Trophoblast cell (in vitro differentiated cells and primary cell): ENCODE measurements around the gene TTLL11.

ENCODE experiments used
- DNase-seq, 2 donors: peaks; one replicate each; pipeline ENCODE4 v3.0.0-alpha.2; 2016
- H2AFZ ChIP-seq: 2 replicates; pipeline ENCODE4 v1.6.1; 2013; ENCODE audit warnings: low read length, moderate library complexity, mild to moderate bottlenecking; ENCODE audit not compliant: insufficient read depth, poor library complexity
- H2AK5ac ChIP-seq: 2 replicates; pipeline ENCODE4 v1.6.1; 2013; ENCODE audit warnings: mild to moderate bottlenecking, low read length
- H2BK120ac ChIP-seq: 2 replicates; pipeline ENCODE4 v1.6.1; 2013; ENCODE audit warnings: low read length, mild to moderate bottlenecking, moderate library complexity; ENCODE audit not compliant: insufficient read depth, poor library complexity
- H2BK12ac ChIP-seq: 2 replicates; pipeline ENCODE4 v1.6.1; 2013; ENCODE audit warnings: mild to moderate bottlenecking, low read length, moderate library complexity
- H2BK5ac ChIP-seq: 2 replicates; pipeline ENCODE4 v1.6.1; 2013; ENCODE audit warnings: low read length, low read depth, moderate library complexity, mild to moderate bottlenecking; ENCODE audit not compliant: poor library complexity
- H3K14ac ChIP-seq: 2 replicates; pipeline ENCODE4 v1.6.1; 2013; ENCODE audit warnings: mild to moderate bottlenecking, low read length
- H3K18ac ChIP-seq: 2 replicates; pipeline ENCODE4 v1.6.1; 2013; ENCODE audit warnings: mild to moderate bottlenecking, low read length
- H3K23ac ChIP-seq: 2 replicates; pipeline ENCODE4 v1.6.1; 2013; ENCODE audit warnings: low read length
- H3K27ac ChIP-seq: 2 replicates; pipeline ENCODE4 v1.5.1; 2013; ENCODE audit warnings: low read depth, mild to moderate bottlenecking, inconsistent platforms, low read length, moderate library complexity
- H3K27me3 ChIP-seq: 2 replicates; pipeline ENCODE4 v1.6.1; 2013; ENCODE audit warnings: inconsistent platforms, mild to moderate bottlenecking, low read length, moderate library complexity; ENCODE audit not compliant: insufficient read depth
- H3K36me3 ChIP-seq, 2 experiments: 1 replicate in 1 of 2; 2 replicates in 1 of 2; pipeline ENCODE4 v1.6.1; 2013; ENCODE audit warnings: low read length in 2 of 2, mild to moderate bottlenecking in 2 of 2, moderate library complexity in 1 of 2; ENCODE audit not compliant: insufficient read depth in 2 of 2, control insufficient read depth in 1 of 2
- H3K4ac ChIP-seq: 2 replicates; pipeline ENCODE4 v1.6.1; 2013; ENCODE audit warnings: low read depth, mild to moderate bottlenecking, low read length, moderate library complexity
- H3K4me1 ChIP-seq, 2 experiments: 1 replicate in 1 of 2; 2 replicates in 1 of 2; pipeline ENCODE4 v1.6.1; 2013; ENCODE audit warnings: low read length in 2 of 2, mild to moderate bottlenecking in 2 of 2, moderate library complexity in 1 of 2; ENCODE audit not compliant: insufficient read depth in 2 of 2, control insufficient read depth in 1 of 2
- H3K4me2 ChIP-seq: 2 replicates; pipeline ENCODE4 v1.6.1; 2013; ENCODE audit warnings: inconsistent platforms, mild to moderate bottlenecking, low read length, moderate library complexity
- H3K4me3 ChIP-seq: 2 replicates; pipeline ENCODE4 v1.5.1; 2013; ENCODE audit warnings: mild to moderate bottlenecking, low read depth, low read length, inconsistent platforms
- H3K79me1 ChIP-seq: one replicate; pipeline ENCODE4 v1.6.1; 2013; ENCODE audit warnings: low read length
- H3K79me2 ChIP-seq: 2 replicates; pipeline ENCODE4 v1.6.1; 2013; ENCODE audit warnings: low read length, mild to moderate bottlenecking; ENCODE audit not compliant: control insufficient read depth, insufficient read depth, poor library complexity
- H3K9ac ChIP-seq: 2 replicates; pipeline ENCODE4 v1.6.1; 2013; ENCODE audit warnings: mild to moderate bottlenecking, low read length
- H3K9me3 ChIP-seq: 2 replicates; pipeline ENCODE4 v1.6.1; 2013; ENCODE audit warnings: low read depth, mild to moderate bottlenecking, control low read depth, inconsistent platforms, low read length; ENCODE audit not compliant: insufficient read depth
- H4K12ac ChIP-seq: 2 replicates; pipeline ENCODE4 v1.6.1; 2013; ENCODE audit warnings: low read depth, mild to moderate bottlenecking, low read length, moderate library complexity
- H4K8ac ChIP-seq: 2 replicates; pipeline ENCODE4 v1.6.1; 2013; ENCODE audit warnings: low read depth, mild to moderate bottlenecking, low read length, moderate library complexity
- H4K91ac ChIP-seq: one replicate; pipeline ENCODE4 v1.6.1; 2013; ENCODE audit warnings: low read depth, mild to moderate bottlenecking, low read length, moderate library complexity
- WGBS: extraction: QIAGEN DNeasy Blood & Tissue Kit; methylation state at CpG from one replicate; pipeline ENCODE4 v1.1.7; 2013; ENCODE audit warnings: missing lambda C conversion rate; ENCODE audit not compliant: insufficient read length, insufficient coverage; ENCODE audit errors: extremely low coverage; 5-methylcytosine and 5-hydroxymethylcytosine counted together

TTLL11 gene

GRCh38 chr9:121844098-121844497 lies 249.0 kb downstream of the TTLL11 start:
- no CpG with 5 or more reads among the region's 2 CpGs for WGBS

GRCh38 chr9:121842612-121842978 lies 250.5 kb downstream of the TTLL11 start:
- Histone ChIP-seq H3K14ac (no peak overlapping the region), H3K27ac (no peak overlapping the region), H4K91ac (no peak overlapping the region), H3K36me3 (no peaks in the 10 kb centered on the region), H4K12ac (no peak overlapping the region), H2AFZ (no peak overlapping the region), H2BK5ac (no peak overlapping the region), H3K79me2 (no peaks in the 10 kb centered on the region), H2AK5ac (no peak overlapping the region), H3K18ac (no peak overlapping the region), H2BK12ac (no peak overlapping the region), H3K27me3 (no peaks in the 10 kb centered on the region), H3K23ac (no peak overlapping the region), H2BK120ac (no peak overlapping the region), H4K8ac (no peak overlapping the region), H3K79me1 (no peaks in the 10 kb centered on the region), H3K4me3 (no peak overlapping the region), H3K4ac (no peak overlapping the region), H3K9ac (no peak overlapping the region), H3K4me1 (no peaks in the 10 kb centered on the region), H3K9me3 (no peaks in the 10 kb centered on the region), H3K4me2 (no peak overlapping the region)
- WGBS, result no CpG with 5 or more reads among the region's 2 CpGs
- peak; percentile 37 to 82 for DNase-seq

More at GRCh38 chr9:121844098-121844497, 249.0 kb downstream of the TTLL11 start:
- Histone ChIP-seq H4K12ac (no peak overlapping the region), H4K8ac (no peak overlapping the region), H3K4me3 (no peak overlapping the region), H2AK5ac (no peak overlapping the region), H3K4me1 (no peaks in the 10 kb centered on the region), H2BK5ac (no peak overlapping the region), H2BK12ac (no peak overlapping the region), H3K4me2 (no peak overlapping the region), H3K18ac (no peak overlapping the region), H2BK120ac (no peak overlapping the region), H3K79me2 (no peaks in the 10 kb centered on the region), H3K36me3 (no peaks in the 10 kb centered on the region), H3K27ac (no peak overlapping the region), H3K9me3 (no peaks in the 10 kb centered on the region), H3K23ac (no peak overlapping the region), H3K9ac (no peak overlapping the region), H3K79me1 (no peaks in the 10 kb centered on the region), H3K14ac (no peak overlapping the region), H4K91ac (no peak overlapping the region), H3K4ac (no peak overlapping the region), H3K27me3 (no peaks in the 10 kb centered on the region), H2AFZ (no peak overlapping the region)
- no peak for DNase-seq

- Histone ChIP-seq H4K91ac (no peak overlapping the region), H3K9me3 (no peaks in the 10 kb centered on the region), H4K8ac (no peak overlapping the region), H3K27me3 (no peaks in the 10 kb centered on the region), H3K36me3 (no peaks in the 10 kb centered on the region), H3K23ac (no peak overlapping the region), H3K18ac (no peak overlapping the region), H3K9ac (no peak overlapping the region), H3K4me2 (no peak overlapping the region), H2BK120ac (no peak overlapping the region), H3K4me3 (no peak overlapping the region), H2AFZ (no peak overlapping the region), H3K79me2 (no peaks in the 10 kb centered on the region), H2BK5ac (no peak overlapping the region), H3K4ac (no peak overlapping the region), H3K79me1 (no peaks in the 10 kb centered on the region), H3K14ac (no peak overlapping the region), H3K27ac (no peak overlapping the region), H2BK12ac (no peak overlapping the region), H2AK5ac (no peak overlapping the region), H3K4me1 (no peaks in the 10 kb centered on the region), H4K12ac (no peak overlapping the region)
- peak in 1 of 2 donors; percentile 20 for DNase-seq
- no CpG with 5 or more reads among the region's 10 CpGs for WGBS
These were observed 251.1 kb downstream of the TTLL11 start for GRCh38 chr9:121841771-121842611.

GRCh38 chr9:121840838-121841760 lies 252.0 kb downstream of the TTLL11 start:
- no peak overlapping the region for H2BK12ac ChIP-seq
- no peak for DNase-seq
- no peak overlapping the region for H3K4ac ChIP-seq
- H3K18ac ChIP-seq, result no peak overlapping the region
- no peak overlapping the region for H3K9ac ChIP-seq
- no peaks in the 10 kb centered on the region for H3K27me3 ChIP-seq
- no peak overlapping the region for H4K8ac ChIP-seq
- H3K9me3 ChIP-seq, result no peaks in the 10 kb centered on the region
- H3K36me3 ChIP-seq, result no peaks in the 10 kb centered on the region
- no peak overlapping the region for H2AFZ ChIP-seq
- WGBS, result no CpG with 5 or more reads among the region's 20 CpGs
- H3K23ac ChIP-seq, result no peak overlapping the region
- no peaks in the 10 kb centered on the region for H3K79me2 ChIP-seq
- no peak overlapping the region for H2BK5ac ChIP-seq
- no peaks in the 10 kb centered on the region for H3K4me1 ChIP-seq
- H3K14ac ChIP-seq, result no peak overlapping the region
- H3K4me2 ChIP-seq, result no peak overlapping the region
- H4K12ac ChIP-seq, result no peak overlapping the region
- no peak overlapping the region for H3K4me3 ChIP-seq
- no peaks in the 10 kb centered on the region for H3K79me1 ChIP-seq
- no peak overlapping the region for H4K91ac ChIP-seq
- no peak overlapping the region for H2AK5ac ChIP-seq
- H2BK120ac ChIP-seq, result no peak overlapping the region
- no peak overlapping the region for H3K27ac ChIP-seq
